ENCODE measurements around the gene PNPO. TPM values are rescaled to one million over a fixed set of nuclear protein-coding genes. Genes with fewer than 3 reads are reported as not detected.

The PNPO gene
- total RNA-seq = 10 to 100 TPM; 23.4 to 25.4 TPM
- long read RNA-seq, transcript PNPO-217 (7 exons, 3,465 nt) = major isoform, 17 of 24 reads
- long read RNA-seq, partial matches to known transcripts = 0 of 24 reads
- long read RNA-seq, other reads (novel, unspliced or antisense) = 2 of 24 reads

GRCh38 chr17:47941246-47942095 lies at the start of gene PNPO:
Gene PNPO (plus strand): TSS chr17:47941571. CDS start chr17:47941676, 105 bp downstream.
- ATAC-seq = peak; percentile 98
- intact Hi-C loops (cut with DNase I) = loop anchor here (10.0 kb wide), 2 partner anchors 47 to 97 kb away; partner anchors contain the start of genes SCRN2 (in 1 of the 2) and SP2 (in 1 of the 2)

GRCh38 chr17:47894498-47895346 lies 46.6 kb upstream of the PNPO start:
- DNase-seq (no peak), ATAC-seq (no peak)
- intact Hi-C loops (cut with DNase I) = loop anchor here (2.0 to 10.0 kb wide), 3 partner anchors 50 to 76 kb away; partner anchors contain the start of genes CDK5RAP3 (in 1 of the 2) and PNPO (in 1 of the 2)

More at GRCh38 chr17:47941246-47942095, at the start of gene PNPO:
- peak; percentile 96 for DNase-seq

GRCh38 chr17:47895347-47895855 lies 46.0 kb upstream of the PNPO start:
- intact Hi-C loops (cut with DNase I) = loop anchor here (2.0 to 10.0 kb wide), 3 partner anchors 49 to 75 kb away; partner anchors contain the start of genes CDK5RAP3 (in 1 of the 2) and PNPO (in 1 of the 2)
- DNase-seq = no peak
- peak in 1 of 2 donors; percentile 1 for ATAC-seq

- intact Hi-C loops (cut with DNase I) = loop anchor here (2.0 to 10.0 kb wide), 3 partner anchors 49 to 75 kb away; partner anchors contain the start of genes CDK5RAP3 (in 1 of the 2) and PNPO (in 1 of the 2)
- DNase-seq (peak; percentile 98), ATAC-seq (peak; percentile 94 to 97)
These were observed 45.3 kb upstream of the PNPO start, which contains the start of gene SP2 for GRCh38 chr17:47895856-47896671. Gene SP2 (plus strand): TSS chr17:47896236. CDS start chr17:47896287, 51 bp downstream.

- intact Hi-C loops (cut with DNase I) = loop anchor here (5.0 to 10.0 kb wide), 2 partner anchors 48 to 50 kb away; partner anchors contain the start of gene PNPO (in 1 of the 2)
These were observed 44.5 kb upstream of the PNPO start for GRCh38 chr17:47896672-47897490.

GRCh38 chr17:47897561-47897960 lies 43.8 kb upstream of the PNPO start:
- no peak for ATAC-seq
- intact Hi-C loops (cut with DNase I) = loop anchor here (5.0 to 10.0 kb wide), 2 partner anchors 47 to 50 kb away; partner anchors contain the start of gene PNPO (in 1 of the 2)
- DNase-seq = no peak

More at GRCh38 chr17:47896672-47897490, 44.5 kb upstream of the PNPO start:
- ATAC-seq (no peak), DNase-seq (no peak)

GRCh38 chr17:47898241-47898640 lies 43.1 kb upstream of the PNPO start:
- intact Hi-C loops (cut with DNase I) = loop anchor here (5.0 to 10.0 kb wide), 2 partner anchors 47 to 49 kb away; partner anchors contain the start of gene PNPO (in 1 of the 2)
- ATAC-seq = no peak
- DNase-seq = no peak

GRCh38 chr17:47899643-47900042 lies 41.7 kb upstream of the PNPO start:
- intact Hi-C loops (cut with DNase I) = loop anchor here (5.0 to 10.0 kb wide), 2 partner anchors 45 to 48 kb away; partner anchors contain the start of gene PNPO (in 1 of the 2)
- DNase-seq (no peak), ATAC-seq (no peak)

GRCh38 chr17:47901423-47901822 lies 39.9 kb upstream of the PNPO start:
- no peak for ATAC-seq
- intact Hi-C loops (cut with DNase I) = no loop called here
- no peak for DNase-seq

GRCh38 chr17:47902039-47902744 lies 39.2 kb upstream of the PNPO start:
- ATAC-seq (no peak), DNase-seq (no peak)
- intact Hi-C loops (cut with DNase I) = no loop called here

GRCh38 chr17:47905221-47905733 lies 36.1 kb upstream of the PNPO start:
- peak; percentile 82 for DNase-seq
- ATAC-seq = peak; percentile 86 to 93
- intact Hi-C loops (cut with DNase I) = no loop called here

- intact Hi-C loops (cut with DNase I) = no loop called here
- no peak for DNase-seq
These were observed 34.9 kb upstream of the PNPO start for GRCh38 chr17:47906443-47906842.

GRCh38 chr17:47907932-47908562 lies 33.3 kb upstream of the PNPO start:
- intact Hi-C loops (cut with DNase I) = no loop called here
- ATAC-seq (no peak), DNase-seq (no peak)

More at GRCh38 chr17:47906443-47906842, 34.9 kb upstream of the PNPO start:
- ATAC-seq = no peak

- DNase-seq (no peak), ATAC-seq (no peak)
- intact Hi-C loops (cut with DNase I) = no loop called here
These were observed 28.3 kb upstream of the PNPO start for GRCh38 chr17:47913050-47913449.

GRCh38 chr17:47914306-47914948 lies 26.9 kb upstream of the PNPO start:
- intact Hi-C loops (cut with DNase I) = no loop called here
- DNase-seq (no peak), ATAC-seq (peak; percentile 64 to 68)
